ENCODE measurements around the gene GSG1L.

The GSG1L gene

GRCh38 chr16:28092721-28093384, 29.3 kb upstream of the GSG1L start:
- H3K4me3 ChIP-seq (ENCODE audit: low read depth, low read length), result no peak overlapping the region
- DNase-seq (ENCODE audit: low read depth), result no peak
- TF ChIP-seq CTCF (IDR thresholded peaks at IDR 0.05; ENCODE audit: insufficient read depth, low read depth, low read length, missing control alignments), result no peak

GRCh38 chr16:28091656-28092055, 28.1 kb upstream of the GSG1L start:
- no peak for TF ChIP-seq CTCF (IDR thresholded peaks at IDR 0.05; ENCODE audit: insufficient read depth, low read depth, low read length, missing control alignments)
- H3K4me3 ChIP-seq (ENCODE audit: low read depth, low read length), result no peak overlapping the region
- no peak for DNase-seq (ENCODE audit: low read depth)

GRCh38 chr16:28090646-28091377, 27.3 kb upstream of the GSG1L start:
- no peak for DNase-seq (ENCODE audit: low read depth)
- no peak overlapping the region for H3K4me3 ChIP-seq (ENCODE audit: low read depth, low read length)
- no peak for TF ChIP-seq CTCF (IDR thresholded peaks at IDR 0.05; ENCODE audit: insufficient read depth, low read depth, low read length, missing control alignments)

GRCh38 chr16:28089992-28090365, 26.5 kb upstream of the GSG1L start:
- no peak overlapping the region for H3K4me3 ChIP-seq (ENCODE audit: low read depth, low read length)
- no peak for DNase-seq (ENCODE audit: low read depth)
- TF ChIP-seq CTCF (IDR thresholded peaks at IDR 0.05; ENCODE audit: insufficient read depth, low read depth, low read length, missing control alignments), result no peak

GRCh38 chr16:28089205-28089991, 25.9 kb upstream of the GSG1L start:
- no peak for DNase-seq (ENCODE audit: low read depth)
- H3K4me3 ChIP-seq (ENCODE audit: low read depth, low read length), result no peak overlapping the region
- no peak for TF ChIP-seq CTCF (IDR thresholded peaks at IDR 0.05; ENCODE audit: insufficient read depth, low read depth, low read length, missing control alignments)

- no peak for DNase-seq (ENCODE audit: low read depth)
- TF ChIP-seq CTCF (IDR thresholded peaks at IDR 0.05; ENCODE audit: insufficient read depth, low read depth, low read length, missing control alignments), result no peak
- H3K4me3 ChIP-seq (ENCODE audit: low read depth, low read length), result no peak overlapping the region
These were observed 24.3 kb upstream of the GSG1L start for GRCh38 chr16:28087675-28088300.

Data from GM12865 (cell line).